Endothelial cell of umbilical vein (primary cell): Measurements from ENCODE around the gene ARHGAP30. TPM values are rescaled to one million over a fixed set of nuclear protein-coding genes. Genes with fewer than 3 reads are reported as not detected.

Experiments used
- BruUV-seq: library from RNA; stranded (reverse); fragments of 400-500 nt; replicated peaks from 2 replicates; lab custom pipeline; 2021; lab: Mats Ljungman, UMichigan
- CTCF ChIA-PET: fragments of 300-600, 350-600 bp; sonication (Branson Sonifier 250); formaldehyde crosslinking; loops from one replicate; lab custom pipeline; 2021; ENCODE audit warnings: antibody characterized with exemption, inconsistent platforms; lab: Charles Lee
- POLR2A ChIA-PET: fragments of 300-600, 350-600 bp; sonication (Branson Sonifier 250); formaldehyde crosslinking; loops from one replicate; lab custom pipeline; 2021; ENCODE audit warnings: antibody characterized with exemption, inconsistent platforms; lab: Charles Lee
- DNase-seq: peaks from one replicate; pipeline ENCODE4 v3.0.0-alpha.2; 2011; ENCODE audit warnings: low read depth, low spot score
- FAIRE-seq: peaks from 2 replicates; lab custom pipeline; 2011; peaks lifted over from hg19 to GRCh38; lab: Jason Lieb, UNC
- H2AFZ ChIP-seq: 2 replicates; pipeline ENCODE4 v1.6.0; 2012; ENCODE audit warnings: low read depth, low read length, control low read depth, inconsistent platforms
- H3K27ac ChIP-seq: 2 replicates; pipeline ENCODE4 v1.5.1; 2011; ENCODE audit warnings: low read depth, mild to moderate bottlenecking, control low read depth, low read length, moderate library complexity; ENCODE audit not compliant: insufficient read depth
- H3K27me3 ChIP-seq, 2 experiments: 2 replicates each; pipeline versions ENCODE4 v1.6.0 to v1.6.1; 2011; ENCODE audit warnings: low read length in 2 of 2, mixed read lengths in 1 of 2; ENCODE audit not compliant: control insufficient read depth in 2 of 2, insufficient read depth in 2 of 2
- H3K36me3 ChIP-seq, 2 experiments: 2 replicates in 1 of 2; 3 replicates in 1 of 2; pipeline ENCODE4 v1.5.1; 2011; ENCODE audit warnings: low read length in 2 of 2, mild to moderate bottlenecking in 1 of 2, moderate library complexity in 1 of 2; ENCODE audit not compliant: control insufficient read depth in 2 of 2, insufficient read depth in 2 of 2; ENCODE audit errors: extremely low read depth in 1 of 2
- H3K4me1 ChIP-seq: 3 replicates; pipeline ENCODE4 v1.5.1; 2011; ENCODE audit warnings: mild to moderate bottlenecking, low read length; ENCODE audit not compliant: control insufficient read depth, insufficient read depth; ENCODE audit errors: extremely low read depth
- H3K4me2 ChIP-seq: 2 replicates; pipeline ENCODE4 v1.6.1; 2011; ENCODE audit warnings: low read length, control low read depth, mixed read lengths; ENCODE audit not compliant: insufficient read depth
- H3K4me3 ChIP-seq, 3 experiments: fragments of 200-600 bp in 1 of 3; sonication (generic), shearing (Covaris generic) in 1 of 3; replicated peaks in 1 of 3; 2 replicates each; pipeline ENCODE4 v1.5.1; 2011 to 2016; ENCODE audit warnings: control low read depth in 3 of 3, low read length in 3 of 3, mild to moderate bottlenecking in 2 of 3, inconsistent platforms in 1 of 3, low read depth in 1 of 3, moderate library complexity in 1 of 3; ENCODE audit not compliant: insufficient read depth in 1 of 3
- H3K79me2 ChIP-seq: 2 replicates; pipeline ENCODE4 v1.6.0; 2012; ENCODE audit warnings: low read length, inconsistent platforms; ENCODE audit not compliant: control insufficient read depth, insufficient read depth
- H3K9ac ChIP-seq: replicated peaks from 2 replicates; pipeline ENCODE3; 2011; ENCODE audit warnings: low read length, control low read depth; ENCODE audit not compliant: insufficient read depth; ENCODE audit errors: extremely low read depth
- H3K9me1 ChIP-seq: replicated peaks from 3 replicates; pipeline ENCODE4 v1.6.0; 2011; ENCODE audit warnings: mild to moderate bottlenecking, low read length; ENCODE audit not compliant: control insufficient read depth, insufficient read depth; ENCODE audit errors: extremely low read depth
- H3K9me3 ChIP-seq: replicated peaks from 2 replicates; pipeline ENCODE4 v1.5.1; 2012; ENCODE audit warnings: low read length, inconsistent platforms; ENCODE audit not compliant: control insufficient read depth, insufficient read depth
- H4K20me1 ChIP-seq: replicated peaks from 2 replicates; pipeline ENCODE3; 2011; ENCODE audit warnings: mild to moderate bottlenecking, low read length; ENCODE audit not compliant: control insufficient read depth, insufficient read depth; ENCODE audit errors: extremely low read depth
- EZH2 ChIP-seq: IDR thresholded peaks from 2 replicates; pipeline ENCODE4 v1.6.1; 2012; ENCODE audit warnings: borderline replicate concordance, low read depth, mild to moderate bottlenecking, moderate library complexity, low read length, inconsistent platforms; ENCODE audit not compliant: severe bottlenecking
- FOS ChIP-seq: IDR thresholded peaks from 2 replicates; pipeline ENCODE4 v1.6.1; 2011; ENCODE audit warnings: mild to moderate bottlenecking, low read length, moderate library complexity, borderline replicate concordance; ENCODE audit not compliant: insufficient read depth
- GATA2 ChIP-seq: IDR thresholded peaks from 2 replicates; pipeline ENCODE4 v1.7.0; 2011; ENCODE audit warnings: low read depth, mild to moderate bottlenecking, moderate library complexity, mixed read lengths, low read length; ENCODE audit not compliant: insufficient read length, insufficient read depth
- JUN ChIP-seq: IDR thresholded peaks from 2 replicates; pipeline ENCODE4 v1.6.1; 2011; ENCODE audit warnings: borderline replicate concordance, low read depth; ENCODE audit not compliant: insufficient read length, insufficient read depth
- MYC ChIP-seq: IDR thresholded peaks from one replicate; pipeline ENCODE4 v1.6.1; 2011; ENCODE audit warnings: mild to moderate bottlenecking, low read depth, low read length
- POLR2A ChIP-seq: IDR thresholded peaks from 2 replicates; pipeline ENCODE4 v1.6.1; 2012; ENCODE audit warnings: low read depth, mild to moderate bottlenecking, control low read depth, low read length
- POLR2AphosphoS5 ChIP-seq: IDR thresholded peaks from 2 replicates; pipeline ENCODE4 v1.6.1; 2012; ENCODE audit warnings: low read depth, mild to moderate bottlenecking, control low read depth, low read length, moderate library complexity; ENCODE audit not compliant: insufficient read depth
- dilution Hi-C: fragments of 300-500 bp; cut with MboI; formaldehyde crosslinking; loops from one replicate; pipeline ENCODE4 v1.15.0; 2019; ENCODE audit warnings: low sequenced_read_pairs; ENCODE audit not compliant: extremely low pct_ligation_motif_present
- intact Hi-C: fragments of 100-400 bp; cut with micrococcal nuclease; formaldehyde crosslinking; loops from one replicate; pipeline ENCODE4 v1.10.0; 2022
- polyA plus RNA-seq, 4 experiments: library from polyadenylated mRNA; depleted of rRNA in 3 of 4; stranded (reverse) in 3 of 4; unstranded in 1 of 4; fragments of >200 nt; gene quantifications; 2 replicates each; pipeline versions ENCODE4 v1.2.1 to v1.2.3, GENCODE V29; 2011 to 2012; ENCODE audit warnings: missing spikeins in 1 of 4
- total RNA-seq: library from RNA; stranded (reverse); gene quantifications from 2 replicates; pipeline ENCODE4 v1.2.3, GENCODE V29; 2021
- TF ChIP-seq, protein P1 (sequence below), 2 donors: IDR thresholded peaks; 1 replicate in 1 of 2; 2 replicates in 1 of 2; pipeline ENCODE4 v1.5.1; 2011; ENCODE audit warnings: low read length in 2 of 2, mild to moderate bottlenecking in 2 of 2, moderate library complexity in 2 of 2, control low read depth in 1 of 2, inconsistent platforms in 1 of 2, low read depth in 1 of 2; ENCODE audit not compliant: insufficient read depth in 1 of 2; ENCODE audit errors: extremely low read depth in 1 of 2
- TF ChIP-seq, protein P2 (sequence below): IDR thresholded peaks from 2 replicates; pipeline ENCODE4 v1.6.1; 2011; ENCODE audit not compliant: insufficient read depth, insufficient read length

The ARHGAP30 gene
- total and polyA plus RNA-seq, 2 donors (not counting 3 experiments of a cell fraction or from before 2014, with no cell fraction given) = not detected

DNA sequence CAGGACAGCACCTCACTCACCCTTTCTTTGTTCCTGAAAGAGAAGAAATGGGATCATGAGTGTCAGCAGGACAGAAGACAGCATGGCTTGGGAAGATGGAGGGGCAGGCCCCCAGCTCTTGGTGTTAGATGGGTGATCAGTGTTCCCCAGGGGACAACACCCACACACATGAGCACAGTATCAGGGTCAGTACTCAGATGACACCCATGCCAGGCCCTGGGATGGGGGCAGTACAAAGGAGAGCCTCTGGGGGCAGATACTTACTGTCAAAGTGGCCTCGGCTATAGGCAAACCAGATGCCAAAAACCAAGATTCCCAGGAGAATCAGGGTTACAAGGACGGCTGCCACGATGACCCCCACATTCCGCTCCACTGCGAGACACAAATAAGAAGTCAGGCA, 70.3 kb downstream of the ARHGAP30 start:
- Histone ChIP-seq H3K9me3 (no peaks in the 10 kb centered on the region), H3K36me3 (peaks cover 10 to 30% of the 10 kb centered on the region in 2 experiments), H3K79me2 (peaks cover 2% of the 10 kb centered on the region), H3K4me1 (peaks cover 24% of the 10 kb centered on the region), H3K4me3 (no peak overlapping the region), H3K9me1 (no peaks in the 10 kb centered on the region), H3K4me2 (no peak overlapping the region), H2AFZ (no peak overlapping the region), H3K27me3 (no peaks in the 10 kb centered on the region), H3K27ac (no peak overlapping the region), H3K9ac (no peak overlapping the region), H4K20me1 (no peaks in the 10 kb centered on the region)
- FAIRE-seq = no peak
- TF ChIP-seq FOS (no peak), JUN (no peak), MYC (no peak), POLR2A (no peak), EZH2 (no peak), GATA2 (no peak), POLR2AphosphoS5 (no peak)
- TF ChIP-seq, protein P1, sequence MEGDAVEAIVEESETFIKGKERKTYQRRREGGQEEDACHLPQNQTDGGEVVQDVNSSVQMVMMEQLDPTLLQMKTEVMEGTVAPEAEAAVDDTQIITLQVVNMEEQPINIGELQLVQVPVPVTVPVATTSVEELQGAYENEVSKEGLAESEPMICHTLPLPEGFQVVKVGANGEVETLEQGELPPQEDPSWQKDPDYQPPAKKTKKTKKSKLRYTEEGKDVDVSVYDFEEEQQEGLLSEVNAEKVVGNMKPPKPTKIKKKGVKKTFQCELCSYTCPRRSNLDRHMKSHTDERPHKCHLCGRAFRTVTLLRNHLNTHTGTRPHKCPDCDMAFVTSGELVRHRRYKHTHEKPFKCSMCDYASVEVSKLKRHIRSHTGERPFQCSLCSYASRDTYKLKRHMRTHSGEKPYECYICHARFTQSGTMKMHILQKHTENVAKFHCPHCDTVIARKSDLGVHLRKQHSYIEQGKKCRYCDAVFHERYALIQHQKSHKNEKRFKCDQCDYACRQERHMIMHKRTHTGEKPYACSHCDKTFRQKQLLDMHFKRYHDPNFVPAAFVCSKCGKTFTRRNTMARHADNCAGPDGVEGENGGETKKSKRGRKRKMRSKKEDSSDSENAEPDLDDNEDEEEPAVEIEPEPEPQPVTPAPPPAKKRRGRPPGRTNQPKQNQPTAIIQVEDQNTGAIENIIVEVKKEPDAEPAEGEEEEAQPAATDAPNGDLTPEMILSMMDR (IDR thresholded peaks at IDR 0.05; ENCODE audit: extremely low read depth in 1 of 2, insufficient read depth in 1 of 2, low read depth in 1 of 2, low read length in 2 of 2) = no peak
- TF ChIP-seq, protein P2, sequence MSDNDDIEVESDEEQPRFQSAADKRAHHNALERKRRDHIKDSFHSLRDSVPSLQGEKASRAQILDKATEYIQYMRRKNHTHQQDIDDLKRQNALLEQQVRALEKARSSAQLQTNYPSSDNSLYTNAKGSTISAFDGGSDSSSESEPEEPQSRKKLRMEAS = no peak
- no peak for DNase-seq
- CTCF ChIA-PET = interaction anchor here (0.9 to 3.5 kb wide), 3 partner anchors 9 to 99 kb away, joined by 3 to 9 read pairs (median 6); partner anchors contain the start of gene KLHDC9
- BruUV-seq = no TSS peak
- dilution Hi-C loops (no loop called here), intact Hi-C loops (no loop called here)
- POLR2A ChIA-PET = no interaction called here
